COLO668 (cell line): ENCODE data around the gene FGF14.

Experiments used
- DNase-seq: peaks from one replicate; lab custom pipeline; 2025; ENCODE audit not compliant: unreplicated experiment; lab: John Stamatoyannopoulos, UW

FGF14 gene

GRCh38 chr13:102401766-102402165 lies at the start of gene FGF14:
Gene FGF14 (minus strand): TSS chr13:102402048.
- DNase-seq: no peak

- DNase-seq: peak; percentile 51
Observed at GRCh38 chr13:102443249-102443648, 41.4 kb upstream of the FGF14 start.

DNA sequence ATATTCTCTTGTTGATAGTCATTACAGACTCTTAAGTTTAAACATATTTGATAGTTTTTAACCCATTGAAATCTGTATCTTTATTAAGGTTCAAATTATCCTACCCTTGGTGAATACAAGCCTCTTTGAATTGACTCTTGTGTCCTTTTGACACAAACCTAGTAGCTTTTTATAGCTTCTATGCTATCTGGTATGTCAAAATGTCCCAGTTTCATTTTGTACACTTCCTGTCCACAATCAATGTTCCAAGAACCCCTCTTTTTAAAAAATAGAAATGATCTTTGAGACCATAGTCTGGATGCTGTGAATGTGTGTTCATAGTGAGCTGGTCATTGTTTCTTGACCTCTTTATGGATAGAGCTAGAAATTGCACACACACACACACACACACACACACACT lies 39.2 kb upstream of the FGF14 start:
- no peak for DNase-seq

DNA sequence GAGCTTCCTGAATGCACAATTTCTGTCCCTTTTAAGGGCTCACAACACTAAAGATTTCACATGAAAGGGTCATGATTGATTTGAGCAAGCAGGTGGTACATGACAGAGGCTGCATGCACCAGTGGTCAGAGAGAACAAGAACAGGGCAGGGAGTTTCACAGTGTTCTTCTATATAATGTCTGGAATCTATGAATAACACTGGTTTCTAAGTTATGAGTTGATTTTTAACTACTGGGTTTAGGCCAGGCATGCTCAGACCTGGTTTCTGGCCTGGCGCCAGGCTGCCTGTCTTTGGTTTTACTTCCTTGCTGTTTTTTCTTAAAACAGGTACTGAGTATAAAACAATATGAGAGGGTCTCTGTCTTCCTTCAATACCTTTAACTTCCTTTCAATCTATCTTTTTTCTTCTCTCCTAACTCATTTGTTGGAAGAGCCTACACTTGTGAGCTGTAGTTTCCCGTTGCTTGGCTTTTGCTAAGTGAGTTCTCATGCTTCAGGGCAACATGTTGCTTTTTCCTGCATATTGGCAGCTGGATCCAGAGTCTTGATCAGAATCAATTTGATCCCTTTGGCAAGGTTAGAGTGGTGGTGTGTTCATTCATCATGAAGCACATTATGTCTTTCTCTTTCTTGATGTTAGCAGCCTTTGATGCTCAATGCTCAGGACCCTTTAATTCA lies 38.5 kb upstream of the FGF14 start:
- DNase-seq: peak; percentile 76

DNA sequence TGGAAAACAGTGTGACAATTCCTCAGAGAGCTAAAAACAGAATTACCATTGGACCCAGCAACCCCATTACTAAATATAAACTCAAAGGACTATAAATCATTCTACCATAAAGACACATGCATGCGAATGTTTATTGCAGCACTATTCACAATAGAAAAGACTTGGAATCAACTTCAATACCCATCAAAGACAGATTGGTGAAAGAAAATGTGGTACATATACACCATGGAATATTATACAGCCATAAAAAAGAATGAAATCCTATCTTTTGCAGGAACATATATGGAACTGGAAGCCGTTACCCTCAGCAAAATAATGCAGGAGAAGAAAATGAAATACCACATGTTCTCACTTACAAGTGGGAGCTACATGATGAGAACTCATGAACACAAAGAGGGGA lies 20.8 kb upstream of the FGF14 start:
- DNase-seq: no peak

DNA sequence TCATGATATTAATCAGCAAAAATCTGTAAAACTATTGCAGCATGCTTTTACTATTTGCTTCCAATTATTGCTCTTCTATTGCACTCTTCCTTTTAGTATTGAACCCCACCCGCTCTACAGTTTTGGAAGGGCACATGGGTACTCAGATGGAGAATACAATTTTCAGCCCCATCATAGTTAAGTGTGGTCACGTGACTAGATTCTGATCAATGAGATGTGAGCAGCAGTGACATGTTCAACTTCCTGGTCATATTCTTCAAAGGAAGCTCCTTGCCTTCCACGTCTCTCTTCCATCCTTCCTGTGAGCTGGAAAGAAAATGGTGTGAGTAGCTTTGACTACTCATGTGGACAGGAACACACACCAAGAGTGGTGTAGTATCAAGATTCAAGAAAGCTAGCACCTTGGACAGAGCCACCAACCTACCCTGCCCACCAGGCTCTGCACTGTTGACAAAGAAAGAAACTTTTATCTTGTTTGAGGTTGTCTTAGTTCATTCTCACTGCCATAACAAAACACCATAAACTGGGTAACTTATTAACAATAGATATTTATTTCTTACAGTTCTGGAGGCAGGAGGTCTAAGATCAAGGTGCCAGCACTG lies 3.8 kb upstream of the FGF14 start:
- no peak for DNase-seq

GRCh38 chr13:102402290-102402689 lies 442 bp upstream of the FGF14 start:
- no peak for DNase-seq

- DNase-seq: no peak
Observed at GRCh38 chr13:102401265-102401664, 583 bp downstream of the FGF14 start.

DNA sequence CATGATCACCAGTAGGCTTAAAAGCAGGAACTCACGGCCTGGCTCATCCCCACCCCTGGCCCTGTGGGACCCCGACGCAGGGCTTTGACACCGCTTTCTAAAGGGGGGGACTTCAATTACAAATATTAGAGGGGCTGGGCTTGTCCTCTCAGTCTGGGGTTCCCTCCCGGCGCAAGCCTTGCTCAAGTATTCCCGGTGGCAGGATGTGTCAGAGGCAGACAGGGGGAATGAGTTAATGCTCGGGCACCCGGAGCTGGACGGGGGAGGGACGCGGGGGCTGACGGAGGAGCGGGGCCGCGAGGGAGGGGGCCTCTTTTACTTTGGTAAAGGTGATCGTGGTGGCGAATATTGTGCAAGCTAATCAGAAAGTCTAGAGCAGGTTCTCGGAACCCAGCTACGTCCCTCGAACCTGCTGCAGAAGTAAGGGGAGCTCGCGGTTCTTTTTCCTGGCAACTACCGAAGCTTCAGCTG lies 1.1 kb downstream of the FGF14 start:
- no peak for DNase-seq

DNA sequence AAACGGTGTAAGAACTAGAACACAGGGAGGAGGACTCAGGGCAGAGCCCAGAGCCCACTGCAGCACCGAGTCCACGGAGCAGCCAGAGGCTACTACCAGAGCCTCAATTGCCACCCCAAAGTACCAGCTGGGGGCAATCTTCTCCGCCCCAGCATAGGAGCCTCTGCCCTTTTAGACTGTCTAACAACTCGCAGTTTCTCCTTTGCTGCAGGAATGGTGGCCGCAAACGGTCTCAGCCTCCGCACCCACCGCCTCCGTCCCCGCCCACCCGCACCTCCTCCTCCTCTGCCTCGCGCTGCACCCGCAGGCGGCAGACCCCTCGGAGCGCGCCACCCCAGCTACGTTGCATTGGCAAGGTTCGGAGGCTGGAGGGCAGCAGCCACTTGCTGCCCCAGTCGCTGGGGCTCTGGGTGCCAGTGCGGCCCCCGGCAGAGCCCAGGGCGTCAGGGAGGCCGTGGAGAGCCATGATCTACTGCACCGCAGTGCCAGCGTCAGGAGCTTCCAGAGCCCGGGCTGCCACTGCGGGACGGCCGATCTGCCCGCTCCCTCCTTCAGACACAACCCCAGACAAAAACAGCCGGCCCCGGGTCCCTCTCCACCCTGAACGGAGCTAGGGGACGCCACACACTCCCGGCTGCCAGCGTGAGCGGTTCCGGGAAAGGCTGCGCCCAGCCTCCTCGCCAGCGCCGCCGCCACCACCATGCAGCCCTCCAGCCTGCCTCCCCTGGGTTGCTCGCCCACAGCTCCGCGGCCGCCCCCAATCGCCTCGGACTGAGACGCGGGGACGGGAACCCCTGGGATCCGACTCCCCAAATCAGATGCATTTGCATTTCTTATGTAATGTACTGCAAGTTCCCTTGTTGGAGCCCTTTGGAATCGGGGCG lies 1.8 kb downstream of the FGF14 start:
- DNase-seq: peak; percentile 70

DNA sequence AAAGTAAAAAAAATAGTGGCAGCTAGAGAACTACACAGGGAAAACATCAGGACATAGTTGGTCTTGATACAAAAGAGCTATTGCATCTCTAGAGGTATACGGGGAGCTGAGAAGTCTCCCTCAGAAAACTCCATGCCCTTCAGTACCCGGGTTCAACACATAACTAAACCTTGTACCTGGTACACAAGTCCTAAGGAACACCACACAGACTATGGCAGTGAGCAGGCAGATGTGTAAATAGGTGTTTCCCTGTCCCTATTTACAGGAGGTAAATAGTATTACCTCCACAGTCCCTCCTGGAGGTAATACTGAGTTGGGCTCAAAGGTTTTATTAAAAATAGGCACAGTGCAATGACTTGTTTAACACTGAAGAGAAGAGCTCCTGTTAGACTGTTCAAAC lies 5.9 kb downstream of the FGF14 start:
- no peak for DNase-seq

DNA sequence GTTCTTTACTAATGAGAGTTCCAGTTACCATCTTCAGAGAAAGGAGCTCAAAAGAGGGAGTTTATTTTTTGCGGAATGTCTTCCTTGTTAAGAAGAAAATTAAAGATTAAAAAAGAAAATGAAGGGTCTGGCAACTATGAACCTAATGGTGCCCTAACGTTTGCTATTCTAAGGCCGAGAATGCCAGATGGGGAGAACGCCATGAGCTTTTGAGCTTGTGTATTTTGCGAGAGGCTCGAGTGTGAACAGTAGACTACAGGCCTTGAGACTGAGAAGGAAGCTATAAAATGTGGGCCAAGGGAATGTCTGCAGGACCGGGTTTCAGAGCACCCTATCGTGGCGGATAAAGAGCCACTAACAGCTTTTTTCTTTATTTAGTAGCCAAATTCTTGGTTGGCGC lies 6.7 kb downstream of the FGF14 start:
- DNase-seq: no peak

DNA sequence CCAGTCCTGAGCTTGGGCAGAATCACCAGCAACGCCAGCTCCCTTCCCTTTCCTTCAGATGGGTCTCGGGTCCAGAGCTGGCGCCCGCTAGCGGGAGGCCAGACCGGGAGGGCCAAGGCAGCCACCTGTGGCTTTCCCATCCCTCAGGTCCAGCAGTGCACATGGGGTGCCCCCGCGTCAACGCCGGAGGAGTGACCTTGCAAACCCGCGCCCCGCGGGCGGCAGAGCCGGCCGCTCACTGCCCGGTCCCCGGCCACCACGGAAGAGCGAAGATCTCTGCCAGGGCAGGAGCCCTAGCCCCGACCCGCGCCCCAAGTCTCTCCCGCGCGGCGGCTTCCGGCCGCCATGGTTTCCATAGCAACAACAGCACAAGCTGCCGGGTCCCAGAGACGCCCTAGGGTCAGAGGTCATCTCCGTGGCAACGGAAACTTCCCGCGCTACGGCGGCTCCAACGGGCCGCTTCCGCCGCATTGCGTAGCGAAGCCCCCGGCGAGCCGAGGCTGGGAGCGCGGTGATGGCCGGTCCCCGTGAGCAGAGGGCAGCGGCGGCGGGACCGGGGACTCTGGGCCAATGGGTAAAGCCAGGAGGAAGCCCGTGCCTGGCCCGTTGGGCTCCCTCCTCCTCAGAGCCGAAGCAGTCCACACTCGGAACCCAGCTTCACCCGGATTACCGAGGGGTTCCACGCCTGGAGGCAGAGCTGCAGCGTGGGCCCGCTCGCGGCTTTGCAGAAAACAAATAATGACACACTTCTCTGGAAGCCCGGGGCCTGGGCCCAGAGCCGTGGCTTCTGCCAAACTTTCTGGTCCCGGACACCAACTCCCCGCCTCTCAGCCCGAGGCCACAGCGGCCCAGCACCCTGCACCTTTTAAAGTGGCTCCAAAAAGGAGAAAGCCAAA lies 7.4 kb downstream of the FGF14 start:
- peak; percentile 100 for DNase-seq

GRCh38 chr13:102392481-102393209 lies 9.2 kb downstream of the FGF14 start:
- DNase-seq: no peak

DNA sequence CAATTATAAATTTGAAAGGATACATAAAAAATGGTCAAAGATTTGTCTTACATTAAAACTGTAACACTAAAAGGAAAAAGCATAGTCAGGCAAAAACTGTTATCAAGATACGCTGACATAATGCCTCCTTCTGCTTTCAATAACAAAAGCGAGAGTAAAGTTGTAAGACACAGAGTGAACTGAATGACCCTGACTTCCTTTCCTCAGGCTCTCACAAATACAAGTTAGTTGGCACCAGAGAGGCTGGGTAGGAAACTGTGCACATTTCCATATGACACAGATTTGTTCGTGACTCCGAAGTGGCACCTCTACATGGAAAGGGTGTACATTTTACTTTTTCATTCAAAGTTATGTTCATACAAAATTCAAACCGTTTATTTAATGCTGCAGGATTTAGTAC lies 15.4 kb downstream of the FGF14 start:
- no peak for DNase-seq

DNA sequence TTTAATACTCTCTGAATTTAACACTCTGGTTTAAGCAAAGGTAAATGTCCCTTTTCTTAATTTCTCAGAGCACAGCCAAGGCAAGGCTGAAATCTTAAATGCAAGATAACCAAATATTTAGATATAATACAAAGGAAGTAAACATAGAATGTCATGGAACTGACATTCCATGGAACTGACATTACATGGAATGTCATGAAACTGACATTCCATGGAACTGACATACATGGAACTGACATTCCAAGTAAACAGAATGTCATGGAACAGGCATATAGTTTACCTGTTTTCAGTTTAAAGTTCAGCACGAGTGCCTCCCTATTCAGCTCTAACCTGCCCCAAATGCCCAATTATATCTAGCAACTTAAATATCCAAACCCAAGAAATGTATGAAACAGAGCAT lies 21.8 kb downstream of the FGF14 start:
- no peak for DNase-seq

DNA sequence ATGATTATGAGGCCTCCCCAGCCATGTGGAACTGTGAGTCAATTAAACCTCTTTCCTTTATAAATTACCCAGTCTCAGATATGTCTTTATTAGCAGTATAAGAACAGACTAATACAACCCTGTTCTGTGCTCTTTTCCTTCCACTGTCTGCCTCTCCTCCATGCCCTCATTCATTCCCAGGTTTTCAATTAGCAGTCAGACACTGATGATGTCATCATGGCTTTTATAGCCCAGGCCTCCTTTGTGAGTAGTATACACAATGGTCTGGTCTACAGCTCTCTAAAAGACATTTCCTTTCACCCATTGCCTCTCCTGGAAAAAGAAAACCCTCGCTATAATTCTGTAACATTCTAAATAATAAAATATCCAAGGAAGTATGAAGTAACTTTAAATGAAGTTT lies 25.5 kb downstream of the FGF14 start:
- no peak for DNase-seq

GRCh38 chr13:102374726-102375125 lies 27.1 kb downstream of the FGF14 start:
- DNase-seq: no peak

DNA sequence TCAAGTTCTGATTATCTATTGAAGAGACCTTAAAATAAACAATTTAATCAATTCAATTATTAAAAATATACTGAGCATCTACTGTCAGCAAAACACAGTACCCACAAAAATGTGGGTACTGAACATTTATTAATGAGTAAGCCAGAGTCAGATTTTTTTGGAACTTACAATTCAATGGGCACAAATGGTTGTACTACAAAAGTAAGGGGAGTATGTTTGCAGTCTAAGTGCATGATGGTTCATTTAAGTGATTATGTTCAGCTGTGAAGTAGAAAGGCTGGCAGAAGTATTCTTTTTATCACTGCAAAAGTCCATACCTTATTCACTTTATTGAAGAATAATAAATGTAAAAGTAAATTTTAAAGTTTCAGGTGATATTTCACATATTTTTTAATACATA lies 27.6 kb downstream of the FGF14 start:
- DNase-seq: no peak

GRCh38 chr13:102373221-102373620 lies 28.6 kb downstream of the FGF14 start:
- no peak for DNase-seq
